Tibial artery (tissue), 4 donors: ENCODE measurements around the gene FAHD2B.
"Not testable (repeated sequence)": the region's sequence is repeated elsewhere in the genome, so short reads cannot be mapped to it uniquely, and the experiment has no call there.

Source experiments
- DNase-seq, 2 donors: peaks; one replicate each; pipeline ENCODE4 v3.0.0-alpha.2; 2019
- H3K27ac ChIP-seq, 2 donors: fragments of 200-600 bp; sonication (generic) in 1 of 2; 1 replicate in 1 of 2; 2 replicates in 1 of 2; pipeline ENCODE4 v1.5.1; 2018 to 2019; ENCODE audit warnings: mild to moderate bottlenecking in 1 of 2
- H3K27me3 ChIP-seq, 2 donors: fragments of 200-600 bp; sonication (generic) in 1 of 2; one replicate each; pipeline versions ENCODE4 v1.5.1 to v1.6.0; 2016 to 2019
- H3K36me3 ChIP-seq, 3 donors: fragments of 200-600 bp; sonication (generic) in 2 of 3; one replicate each; pipeline ENCODE4 v1.5.1; 2016 to 2019; ENCODE audit warnings: mild to moderate bottlenecking in 2 of 3
- H3K4me1 ChIP-seq, 4 donors: fragments of 200-600 bp; sonication (generic) in 2 of 4; 1 replicate in 3 of 4; 2 replicates in 1 of 4; pipeline ENCODE4 v1.5.1; 2016 to 2019
- H3K4me3 ChIP-seq, 2 donors: fragments of 200-600 bp; sonication (generic) in 1 of 2; 1 replicate in 1 of 2; 2 replicates in 1 of 2; pipeline ENCODE4 v1.5.1; 2018 to 2019; ENCODE audit warnings: mild to moderate bottlenecking in 2 of 2
- H3K9me3 ChIP-seq, 3 donors: fragments of 200-600 bp; sonication (generic) in 1 of 3; one replicate each; pipeline ENCODE4 v1.5.1; 2016 to 2019
- intact Hi-C: fragments of 100-400 bp; cut with DNase I; formaldehyde crosslinking; loops from one replicate; pipeline ENCODE4 v1.15.0; 2023; ENCODE audit warnings: low total_unique reads
- TF ChIP-seq, protein P1 (sequence below), 2 experiments: fragments of 200-600 bp in 1 of 2; fragments of 450-650 bp in 1 of 2; IDR thresholded peaks; one replicate each; pipeline ENCODE4 v1.5.1; 2017 to 2019; ENCODE audit warnings: antibody characterized with exemption in 2 of 2, mild to moderate bottlenecking in 1 of 2, moderate library complexity in 1 of 2

The FAHD2B gene

DNA sequence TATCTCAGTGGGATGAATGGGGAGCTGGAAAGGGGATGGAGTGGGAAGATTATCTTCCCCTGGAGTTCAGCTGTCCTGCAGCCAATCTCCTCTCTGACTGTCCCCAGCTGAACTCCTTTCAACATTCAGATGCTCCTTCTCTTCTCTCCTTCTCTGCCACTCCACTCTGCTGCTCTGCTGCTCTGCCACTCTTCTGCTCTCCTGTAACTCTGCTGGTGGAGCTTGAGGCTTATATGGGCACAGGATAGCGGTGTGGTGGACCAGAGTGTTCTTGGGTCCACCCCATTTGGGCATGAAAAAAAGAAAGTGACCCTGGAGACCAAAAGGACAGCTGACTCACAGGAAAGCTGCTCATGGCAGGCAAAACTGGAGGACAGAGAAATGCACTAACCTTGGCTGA is 26.6 kb downstream of the FAHD2B start:
- TF ChIP-seq, protein P1, sequence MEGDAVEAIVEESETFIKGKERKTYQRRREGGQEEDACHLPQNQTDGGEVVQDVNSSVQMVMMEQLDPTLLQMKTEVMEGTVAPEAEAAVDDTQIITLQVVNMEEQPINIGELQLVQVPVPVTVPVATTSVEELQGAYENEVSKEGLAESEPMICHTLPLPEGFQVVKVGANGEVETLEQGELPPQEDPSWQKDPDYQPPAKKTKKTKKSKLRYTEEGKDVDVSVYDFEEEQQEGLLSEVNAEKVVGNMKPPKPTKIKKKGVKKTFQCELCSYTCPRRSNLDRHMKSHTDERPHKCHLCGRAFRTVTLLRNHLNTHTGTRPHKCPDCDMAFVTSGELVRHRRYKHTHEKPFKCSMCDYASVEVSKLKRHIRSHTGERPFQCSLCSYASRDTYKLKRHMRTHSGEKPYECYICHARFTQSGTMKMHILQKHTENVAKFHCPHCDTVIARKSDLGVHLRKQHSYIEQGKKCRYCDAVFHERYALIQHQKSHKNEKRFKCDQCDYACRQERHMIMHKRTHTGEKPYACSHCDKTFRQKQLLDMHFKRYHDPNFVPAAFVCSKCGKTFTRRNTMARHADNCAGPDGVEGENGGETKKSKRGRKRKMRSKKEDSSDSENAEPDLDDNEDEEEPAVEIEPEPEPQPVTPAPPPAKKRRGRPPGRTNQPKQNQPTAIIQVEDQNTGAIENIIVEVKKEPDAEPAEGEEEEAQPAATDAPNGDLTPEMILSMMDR (IDR thresholded peaks at IDR 0.05), result no peak
- H3K4me1 ChIP-seq, result no peaks in the 10 kb centered on the region
- no peak overlapping the region for H3K27ac ChIP-seq
- intact Hi-C loops, result no loop called here
- H3K36me3 ChIP-seq, result no peaks in the 10 kb centered on the region
- no peaks in the 10 kb centered on the region for H3K9me3 ChIP-seq
- DNase-seq, result no peak
- peaks cover 0 to 10% of the 10 kb centered on the region in 2 donors for H3K27me3 ChIP-seq
- no peak overlapping the region for H3K4me3 ChIP-seq

DNA sequence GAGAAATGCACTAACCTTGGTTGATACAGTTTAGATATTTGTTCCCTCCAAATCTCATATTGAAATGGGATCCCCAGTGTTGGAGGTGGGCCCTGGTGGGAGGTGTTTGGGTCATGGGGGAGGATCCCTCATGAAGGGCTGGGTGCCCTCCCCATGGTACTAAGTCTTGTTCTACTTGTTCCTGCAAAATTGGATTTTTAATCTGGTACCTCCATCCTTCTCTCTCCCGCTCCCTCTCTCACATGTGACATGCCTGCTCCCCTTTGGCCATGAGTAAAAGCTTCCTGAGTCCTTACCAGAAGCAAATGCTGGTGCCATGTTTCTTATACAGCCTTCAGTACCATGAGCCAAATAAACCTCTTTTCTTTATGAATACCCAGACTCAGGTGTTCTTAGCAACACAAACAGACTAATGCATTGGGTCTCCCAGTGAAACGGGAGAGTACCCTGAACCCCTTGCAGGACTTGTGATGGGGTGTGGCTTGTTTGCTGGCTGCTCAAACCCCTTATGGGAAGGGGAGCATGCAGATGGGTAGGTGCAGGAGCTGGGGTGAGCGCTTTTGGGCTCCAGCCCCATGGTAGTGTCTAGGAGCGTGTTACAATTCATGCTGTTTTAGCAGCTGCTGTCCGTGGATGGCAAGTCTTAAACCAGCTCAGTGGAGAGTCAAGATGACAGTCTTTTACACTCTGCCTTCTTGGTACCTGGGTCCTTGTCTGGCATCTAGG is 27.2 kb downstream of the FAHD2B start:
- no peak for DNase-seq
- no peaks in the 10 kb centered on the region for H3K4me1 ChIP-seq
- H3K9me3 ChIP-seq, result no peaks in the 10 kb centered on the region
- intact Hi-C loops, result no loop called here
- no peak overlapping the region for H3K4me3 ChIP-seq
- no peak overlapping the region for H3K27ac ChIP-seq
- H3K36me3 ChIP-seq, result no peaks in the 10 kb centered on the region
- TF ChIP-seq, protein P1 (IDR thresholded peaks at IDR 0.05), result no peak
- H3K27me3 ChIP-seq, result peaks cover 0 to 10% of the 10 kb centered on the region in 2 donors

DNA sequence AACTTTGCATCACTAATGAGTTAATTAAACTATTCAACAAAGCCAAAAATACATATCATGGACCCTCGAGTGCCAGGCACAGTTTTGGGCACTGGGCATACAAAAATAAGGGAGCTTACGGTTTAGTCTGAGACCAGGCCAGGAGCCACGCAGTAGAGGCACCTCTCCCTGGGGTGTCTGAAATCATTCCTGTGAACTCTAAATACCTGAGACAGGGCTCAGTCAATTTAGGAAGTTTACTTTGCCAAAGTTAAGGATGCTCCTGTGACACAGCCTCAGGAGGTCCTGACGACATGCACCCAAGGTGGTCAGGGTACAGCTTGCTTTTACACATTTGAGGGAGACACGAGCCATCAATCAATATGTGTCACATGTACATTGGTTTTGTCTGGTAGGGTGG is 28.7 kb downstream of the FAHD2B start:
- H3K4me3 ChIP-seq, H3K27ac ChIP-seq, DNase-seq, H3K9me3 ChIP-seq, H3K4me1 ChIP-seq, H3K36me3 ChIP-seq, H3K27me3 ChIP-seq, intact Hi-C loops: not testable (repeated sequence)

DNA sequence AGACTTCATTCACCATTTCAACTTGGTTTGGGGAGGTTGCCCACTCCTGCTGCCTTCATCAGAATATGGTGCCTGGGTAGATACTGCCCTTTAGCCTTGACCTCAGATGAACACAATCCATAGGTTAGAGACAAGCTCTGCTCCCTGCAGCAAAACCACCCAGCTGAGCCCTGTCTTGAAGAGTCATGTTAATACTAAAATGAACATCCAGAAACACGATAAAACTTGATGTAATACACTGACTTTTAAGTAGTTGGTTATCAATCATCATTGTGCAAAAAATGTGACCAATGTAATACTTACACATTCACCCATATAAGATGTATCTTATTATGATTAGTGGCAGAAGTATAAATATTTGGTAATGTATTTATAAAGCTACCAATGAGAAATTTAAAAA is 32.7 kb downstream of the FAHD2B start:
- not testable (repeated sequence) for H3K4me3 ChIP-seq, DNase-seq

GRCh38 chr2:97059782-97060181 is 34.9 kb downstream of the FAHD2B start:
- intact Hi-C loops, H3K27ac ChIP-seq, H3K4me1 ChIP-seq, H3K4me3 ChIP-seq, H3K36me3 ChIP-seq, DNase-seq, H3K27me3 ChIP-seq, H3K9me3 ChIP-seq: not testable (repeated sequence)

More for the DNA sequence above, 32.7 kb downstream of the FAHD2B start:
- H3K27me3 ChIP-seq, H3K27ac ChIP-seq, H3K9me3 ChIP-seq, H3K36me3 ChIP-seq, intact Hi-C loops, H3K4me1 ChIP-seq: not testable (repeated sequence)

- H3K36me3 ChIP-seq, intact Hi-C loops, H3K9me3 ChIP-seq, H3K27me3 ChIP-seq, H3K4me1 ChIP-seq, H3K4me3 ChIP-seq, DNase-seq, H3K27ac ChIP-seq: not testable (repeated sequence)
Measured at GRCh38 chr2:97056150-97056549, 38.5 kb downstream of the FAHD2B start.

DNA sequence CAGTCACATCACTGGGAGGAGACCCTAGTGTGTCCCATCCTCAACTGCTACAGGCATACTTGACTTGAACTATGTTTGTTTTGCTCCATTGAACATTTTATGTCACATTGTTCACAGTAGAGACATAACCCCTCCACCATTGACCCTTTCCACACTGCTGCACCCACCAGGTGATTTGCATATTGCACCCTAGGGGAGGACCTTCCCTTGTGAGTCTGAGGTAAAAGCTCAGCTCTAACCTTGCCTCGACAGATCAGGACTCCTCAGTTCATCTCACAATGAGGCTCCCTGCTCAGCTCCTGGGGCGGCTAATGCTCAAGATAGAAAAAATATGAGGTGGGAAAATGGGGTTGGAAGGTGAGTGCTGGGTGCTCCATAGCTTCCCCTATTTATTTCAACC is 44.6 kb downstream of the FAHD2B start:
- H3K27ac ChIP-seq, intact Hi-C loops, H3K27me3 ChIP-seq, H3K4me3 ChIP-seq, H3K9me3 ChIP-seq, H3K36me3 ChIP-seq, DNase-seq, H3K4me1 ChIP-seq: not testable (repeated sequence)

DNA sequence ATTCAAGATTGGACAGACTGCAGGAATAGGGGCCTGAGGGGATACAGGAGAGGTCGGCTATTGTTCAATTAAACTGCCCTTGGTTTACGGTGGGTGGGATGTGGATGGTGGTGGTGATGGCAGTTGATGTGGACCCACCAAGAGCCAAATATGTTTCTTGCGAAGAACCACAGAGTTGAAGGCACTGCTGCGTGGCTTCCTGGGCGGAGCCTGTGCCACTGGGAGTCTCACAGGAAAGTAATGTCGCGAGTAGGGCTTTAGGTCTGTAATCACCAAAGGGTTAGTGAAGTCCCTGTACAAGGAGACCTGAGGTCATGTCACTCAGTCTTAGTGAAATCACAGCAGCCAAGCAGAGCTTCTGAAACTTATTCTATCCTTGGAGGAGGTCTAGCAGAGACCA is 46.2 kb downstream of the FAHD2B start:
- intact Hi-C loops, H3K4me1 ChIP-seq, H3K4me3 ChIP-seq, H3K27ac ChIP-seq, DNase-seq, H3K36me3 ChIP-seq, H3K27me3 ChIP-seq, H3K9me3 ChIP-seq: not testable (repeated sequence)

- H3K9me3 ChIP-seq, H3K4me3 ChIP-seq, H3K4me1 ChIP-seq, H3K36me3 ChIP-seq, H3K27ac ChIP-seq, H3K27me3 ChIP-seq, DNase-seq, intact Hi-C loops: not testable (repeated sequence)
Measured at GRCh38 chr2:97046676-97047075, 48.0 kb downstream of the FAHD2B start.

- H3K4me1 ChIP-seq, H3K9me3 ChIP-seq, H3K27me3 ChIP-seq, H3K27ac ChIP-seq, intact Hi-C loops, H3K4me3 ChIP-seq, H3K36me3 ChIP-seq, DNase-seq: not testable (repeated sequence)
Measured at GRCh38 chr2:97045895-97046499, 48.7 kb downstream of the FAHD2B start.
